HepG2 (cell line): ENCODE measurements around the gene TOR4A. TPM values are rescaled to one million over a fixed set of nuclear protein-coding genes. Genes with fewer than 3 reads are reported as not detected.
A peak's percentile ranks its signal among the peaks of the same experiment; 100 is the strongest.

ENCODE experiments used
- CC2D1A ChIP-seq: sonication (generic); formaldehyde crosslinking; IDR thresholded peaks from 2 replicates; pipeline ENCODE4 v1.8.1; 2023; ENCODE audit warnings: mild to moderate bottlenecking, missing genetic modification reagents
- CEBPZ ChIP-seq: IDR thresholded peaks from 2 replicates; pipeline ENCODE4 v1.6.1; 2012; ENCODE audit warnings: low read length, improper control_type of control experiment
- E2F5 ChIP-seq: sonication (generic); formaldehyde crosslinking; conservative IDR thresholded peaks from 2 replicates; pipeline ENCODE4 v1.4.0; 2020; ENCODE audit warnings: missing genetic modification reagents
- ELF4 ChIP-seq: sonication (generic); formaldehyde crosslinking; IDR thresholded peaks from 2 replicates; pipeline ENCODE4 v1.5.0; 2020; ENCODE audit warnings: missing genetic modification reagents, mild to moderate bottlenecking, moderate library complexity, borderline replicate concordance
- GATAD1 ChIP-seq: IDR thresholded peaks from 2 replicates; pipeline ENCODE4 v1.6.1; 2016; ENCODE audit warnings: missing genetic modification reagents, missing compliant biosample characterization
- JUN ChIP-seq: sonication (generic); formaldehyde crosslinking; IDR thresholded peaks from 2 replicates; pipeline ENCODE4 v1.4.0; 2020; ENCODE audit warnings: mild to moderate bottlenecking, missing genetic modification reagents
- MATR3 ChIP-seq: sonication (generic); formaldehyde crosslinking; IDR thresholded peaks from 2 replicates; pipeline ENCODE4 v1.4.0; 2020; ENCODE audit warnings: missing genetic modification reagents
- NR2C2 ChIP-seq: sonication (generic); formaldehyde crosslinking; IDR thresholded peaks from 2 replicates; pipeline ENCODE4 v1.4.0; 2020; ENCODE audit warnings: missing genetic modification reagents, mild to moderate bottlenecking, moderate library complexity, borderline replicate concordance
- RBM22 ChIP-seq: fragments of 200-400 bp; formaldehyde crosslinking; optimal IDR thresholded peaks from 2 replicates; pipeline ENCODE3; 2017; ENCODE audit warnings: mild to moderate bottlenecking, low read length, moderate library complexity
- REST ChIP-seq, 2 experiments: IDR thresholded peaks; 2 replicates each; pipeline ENCODE4 v1.6.1; 2011 to 2012; ENCODE audit warnings: low read length in 2 of 2, borderline replicate concordance in 1 of 2, low read depth in 1 of 2, mild to moderate bottlenecking in 1 of 2, moderate library complexity in 1 of 2
- RFX1 ChIP-seq: fragments of 450-650 bp; IDR thresholded peaks from 2 replicates; pipeline ENCODE4 v1.6.1; 2017
- SOX5 ChIP-seq: IDR thresholded peaks from 2 replicates; pipeline ENCODE4 v1.6.1; 2016; ENCODE audit warnings: borderline replicate concordance
- TGIF2 ChIP-seq: IDR thresholded peaks from 2 replicates; pipeline ENCODE4 v1.6.1; 2016; ENCODE audit warnings: control low read depth, missing compliant biosample characterization
- ZBTB38 ChIP-seq: sonication (generic); formaldehyde crosslinking; IDR thresholded peaks from 2 replicates; pipeline ENCODE4 v1.5.1; 2020; ENCODE audit warnings: mild to moderate bottlenecking, missing genetic modification reagents
- ZBTB46 ChIP-seq: sonication (generic); formaldehyde crosslinking; IDR thresholded peaks from 2 replicates; pipeline ENCODE4 v1.4.0; 2020; ENCODE audit warnings: mild to moderate bottlenecking, missing genetic modification reagents, borderline replicate concordance
- ZFP37 ChIP-seq: sonication (generic); formaldehyde crosslinking; IDR thresholded peaks from 2 replicates; pipeline ENCODE4 v1.4.0; 2020; ENCODE audit warnings: missing genetic modification reagents, borderline replicate concordance
- ZNF75D ChIP-seq: sonication (generic); formaldehyde crosslinking; IDR thresholded peaks from 2 replicates; pipeline ENCODE4 v1.8.1; 2023; ENCODE audit warnings: missing genetic modification reagents, mild to moderate bottlenecking, borderline replicate concordance
- ZNF788 ChIP-seq: sonication (generic); formaldehyde crosslinking; IDR thresholded peaks from 2 replicates; pipeline ENCODE4 v1.5.0; 2020; ENCODE audit warnings: mild to moderate bottlenecking, missing genetic modification reagents, borderline replicate concordance
- polyA plus RNA-seq, 8 experiments: library from polyadenylated mRNA; depleted of rRNA in 3 of 8; stranded (reverse) in 7 of 8; unstranded in 1 of 8; fragments of >200 nt; fragmentation: Illumina TruSeq in 4 of 8; extraction: Trizol in 4 of 8; gene quantifications; 2 replicates each; pipeline versions ENCODE4 v1.2.1 to v1.2.3, GENCODE V29; 2011 to 2016; ENCODE audit warnings: low read depth in 4 of 8, missing spikeins in 1 of 8, mixed read lengths in 1 of 8; ENCODE audit not compliant: insufficient read depth in 1 of 8
- total RNA-seq, 5 experiments: library from RNA; depleted of rRNA; stranded (reverse); fragments of >200 nt; fragmentation: Illumina TruSeq; extraction: Trizol; gene quantifications; 2 replicates each; pipeline ENCODE4 v1.2.3, GENCODE V29; 2016; ENCODE audit warnings: low read depth in 1 of 5

TOR4A gene
- total and polyA plus RNA-seq, 2 of the 13 experiments (the other 11 are each of a cell fraction or from before 2014, with no cell fraction given): 11.1 to 14.2 TPM

GRCh38 chr9:137253717-137254623 is 23.6 kb upstream of the TOR4A start (continued):
- TF ChIP-seq REST (IDR thresholded peaks at IDR 0.05; ENCODE audit: borderline replicate concordance in 1 of 2, low read depth in 1 of 2, low read length in 2 of 2) (no peak), RBM22 (no peak), MATR3 (no peak), NR2C2 (peak; percentile 16; the same call in 1 of the 2 replicates), ZNF788 (CRISPR knock-in tag) (no peak), GATAD1 (CRISPR knock-in tag) (0 out of 2 replicates have a peak, but pooled peaks have one; percentile 39), ZFP37 (CRISPR knock-in tag) (no peak), CC2D1A (no peak), SOX5 (CRISPR knock-in tag) (no peak), TGIF2 (CRISPR knock-in tag) (no peak), ZNF75D (CRISPR knock-in tag) (no peak), JUN (CRISPR knock-in tag) (no peak), E2F5 (CRISPR knock-in tag) (no peak), ZBTB46 (CRISPR knock-in tag) (no peak), CEBPZ (no peak), RFX1 (no peak), ZBTB38 (CRISPR knock-in tag) (no peak), ELF4 (no peak)
